HG03432 (cell line): ENCODE measurements around the gene LTO1.
"Not testable (repeated sequence)": the region's sequence is repeated elsewhere in the genome, so short reads cannot be mapped to it uniquely, and the experiment has no call there.

Experiments
- ATAC-seq: cut with Tn5 transposase; IDR thresholded peaks from one replicate; pipeline ENCODE4 v1.9.1; 2021; ENCODE audit warnings: mild to moderate bottlenecking, moderate library complexity; ENCODE audit not compliant: unreplicated experiment

Gene LTO1

DNA sequence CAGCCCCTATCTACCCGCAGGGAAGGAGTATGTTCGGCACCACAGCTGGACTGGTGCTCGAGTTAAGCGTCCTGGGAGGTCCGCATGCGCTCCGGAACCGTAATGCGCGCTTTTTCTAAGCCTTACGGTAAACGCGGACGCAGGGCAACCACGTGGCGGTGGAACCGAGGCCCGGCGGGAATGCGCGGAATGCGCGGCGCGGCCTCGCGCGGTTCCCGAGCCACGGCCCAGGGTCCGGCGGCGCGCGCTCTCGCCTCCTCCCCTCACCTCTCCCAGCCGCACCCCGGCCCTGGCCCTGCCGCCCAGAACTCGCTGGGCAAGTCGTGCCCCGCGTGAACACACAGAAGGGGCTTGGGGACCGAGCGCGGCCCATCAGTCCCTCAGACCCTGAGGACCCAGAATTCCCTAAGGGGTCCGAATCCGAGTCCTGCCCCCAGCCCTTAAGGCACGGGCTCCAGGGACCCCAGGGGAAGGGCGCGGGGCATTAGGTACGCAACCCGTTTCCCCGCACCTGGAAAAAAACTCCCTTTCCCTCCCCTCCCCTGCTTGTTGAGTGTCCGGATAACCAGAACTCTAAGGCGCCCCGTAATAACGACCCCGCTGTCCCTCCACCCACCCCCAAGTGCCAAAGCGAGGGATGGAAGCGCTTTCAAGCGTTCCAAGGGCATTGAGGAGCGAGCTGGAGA, 38.5 kb downstream of the LTO1 start:
- no peak for ATAC-seq

DNA sequence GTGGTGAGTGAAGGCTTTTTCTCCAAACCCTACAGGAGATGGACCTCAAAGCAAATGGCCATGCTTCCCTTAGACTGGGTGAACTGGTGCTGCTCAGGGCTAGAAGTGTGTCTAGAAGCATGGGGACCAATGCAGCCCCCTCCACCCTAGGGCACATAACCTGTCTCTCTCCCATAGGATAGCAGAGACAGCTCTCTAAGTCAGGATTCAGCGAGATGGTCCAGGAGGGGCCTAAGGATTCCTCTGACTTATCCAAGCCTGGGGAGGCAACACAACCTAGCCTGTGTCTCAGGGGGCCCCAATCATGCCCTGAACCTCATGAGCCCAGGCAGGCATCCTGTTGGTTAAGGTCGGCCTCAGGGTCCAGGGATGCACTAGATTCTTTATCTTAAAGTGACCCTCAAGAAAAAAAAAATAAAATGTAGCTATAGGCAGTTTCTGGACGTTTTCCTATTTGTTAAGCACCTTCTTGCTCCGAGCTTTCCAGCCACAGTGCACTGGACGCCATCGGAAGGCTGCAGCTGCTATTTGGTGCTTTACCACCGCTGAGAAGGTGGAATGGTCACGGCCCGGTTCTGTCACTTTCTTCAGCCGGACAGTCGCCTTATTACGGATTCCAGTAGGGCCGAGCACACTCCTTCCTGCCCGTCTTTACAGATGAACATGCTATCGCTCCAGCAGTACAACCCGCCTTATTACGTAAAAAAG, 39.2 kb downstream of the LTO1 start:
- ATAC-seq = no peak

DNA sequence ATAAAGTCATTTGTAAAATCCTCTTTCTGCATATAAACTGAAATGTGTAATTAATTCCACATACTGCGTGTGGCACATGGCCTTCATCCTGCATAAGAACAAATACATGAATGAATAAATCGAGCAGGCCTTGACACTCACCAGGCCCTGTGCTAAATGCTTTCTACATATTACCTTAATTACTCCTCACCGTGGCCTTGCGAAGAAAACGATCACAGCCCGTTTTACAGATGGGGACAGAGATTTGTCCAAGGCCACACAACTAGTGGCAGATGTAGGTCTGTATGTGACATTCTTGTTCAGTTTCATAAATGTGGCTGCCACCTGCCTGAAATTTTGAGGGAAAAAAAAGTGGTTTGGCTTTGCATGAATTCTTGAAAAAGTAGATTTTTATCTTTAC, 40.0 kb downstream of the LTO1 start:
- ATAC-seq = no peak

DNA sequence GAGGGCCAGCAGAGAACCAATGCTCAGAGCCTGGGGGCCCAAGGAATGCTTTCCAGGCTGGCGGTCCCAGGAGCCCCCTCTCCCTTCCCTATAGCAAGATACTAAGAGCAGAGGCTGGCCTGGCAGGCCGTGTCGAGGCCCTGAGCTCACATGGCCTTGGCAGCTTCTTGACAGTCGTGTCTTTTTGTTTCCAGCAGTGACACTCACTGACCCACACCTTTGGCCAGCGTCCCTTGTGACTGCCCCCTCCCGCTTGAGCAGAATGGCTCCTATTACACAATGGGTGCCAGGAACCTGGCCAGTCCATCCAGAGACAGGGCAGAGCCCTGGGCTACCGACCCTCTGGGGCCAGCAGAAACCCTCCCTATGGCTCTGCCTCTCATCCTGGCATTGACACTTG, 40.6 kb downstream of the LTO1 start:
- ATAC-seq = no peak

GRCh38 chr11:69634069-69634468, 41.1 kb downstream of the LTO1 start:
- no peak for ATAC-seq

GRCh38 chr11:69632900-69633299, 42.3 kb downstream of the LTO1 start:
- no peak for ATAC-seq

GRCh38 chr11:69630424-69630823, 44.7 kb downstream of the LTO1 start:
- ATAC-seq = no peak

DNA sequence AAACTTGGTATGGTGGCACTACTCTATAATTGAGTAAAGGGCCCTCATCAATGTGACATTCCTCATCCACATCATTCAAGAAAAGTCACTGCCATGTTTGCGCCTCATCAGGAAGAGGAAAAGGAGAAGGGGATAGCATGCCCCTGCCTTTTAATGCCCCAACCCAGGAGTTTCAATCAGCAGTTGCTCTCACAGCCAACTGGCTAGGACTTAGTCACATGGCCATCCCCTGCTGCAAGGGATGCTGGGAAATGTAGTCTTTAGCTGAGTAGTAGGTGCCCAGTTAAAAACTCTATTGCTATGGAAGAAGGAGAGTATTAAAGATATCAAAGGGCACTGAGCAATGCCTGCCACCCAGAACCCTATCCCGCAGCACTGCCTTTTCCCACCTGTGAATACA, 45.1 kb downstream of the LTO1 start:
- ATAC-seq = no peak

DNA sequence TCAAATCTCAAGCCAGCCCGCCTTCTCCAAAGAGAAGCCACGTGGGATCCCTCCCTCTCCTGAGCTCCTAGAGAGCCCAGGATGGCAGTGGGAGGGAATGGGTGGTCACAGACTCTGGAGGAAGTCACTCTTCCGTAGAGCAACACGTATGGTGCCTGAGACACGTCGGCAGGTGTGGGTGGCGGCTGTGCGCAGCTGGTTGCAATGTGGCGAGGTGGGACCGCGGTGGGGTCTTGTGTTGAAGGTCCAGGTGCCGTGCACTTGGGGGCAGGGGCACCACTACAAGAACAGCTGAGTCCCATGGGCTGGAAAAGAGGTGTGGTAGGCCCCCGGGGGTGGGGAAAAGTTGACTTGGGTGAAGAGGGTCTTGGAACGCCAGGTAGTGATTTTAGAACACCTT, 47.6 kb downstream of the LTO1 start:
- no peak for ATAC-seq

GRCh38 chr11:69625476-69625875, 49.7 kb downstream of the LTO1 start:
- ATAC-seq = no peak

GRCh38 chr11:69624293-69624692, 50.9 kb downstream of the LTO1 start:
- no peak for ATAC-seq

DNA sequence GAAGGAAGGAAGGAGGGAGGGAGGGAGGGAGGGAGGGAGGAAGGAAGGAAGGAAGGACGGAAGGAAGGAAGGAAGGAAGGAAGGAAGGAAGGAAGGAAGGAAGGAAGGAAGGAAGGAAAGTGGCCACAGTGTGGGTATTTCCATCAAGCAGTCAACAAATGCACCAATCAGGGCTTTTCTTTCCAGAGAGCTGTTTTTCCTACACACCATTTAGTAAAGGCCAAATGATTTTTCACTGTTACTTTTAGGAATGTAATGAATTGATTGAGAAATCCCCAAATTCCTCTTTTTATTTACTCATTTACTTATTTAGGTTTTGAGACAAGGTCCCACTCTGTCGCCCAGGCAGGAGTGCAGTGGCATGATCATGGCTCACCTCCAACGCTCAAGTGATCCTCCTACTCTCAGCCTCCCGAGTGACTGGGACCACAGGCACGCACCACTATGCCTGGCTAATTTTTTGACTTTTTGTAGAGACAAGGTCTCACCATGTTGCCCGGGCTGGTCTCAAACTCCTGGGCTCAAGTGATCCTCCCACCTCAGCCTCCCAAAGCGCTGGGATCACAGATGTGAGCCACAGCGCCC, 53.0 kb downstream of the LTO1 start:
- not testable (repeated sequence) for ATAC-seq

- no peak for ATAC-seq
These were observed 54.4 kb downstream of the LTO1 start for GRCh38 chr11:69620683-69621290.

DNA sequence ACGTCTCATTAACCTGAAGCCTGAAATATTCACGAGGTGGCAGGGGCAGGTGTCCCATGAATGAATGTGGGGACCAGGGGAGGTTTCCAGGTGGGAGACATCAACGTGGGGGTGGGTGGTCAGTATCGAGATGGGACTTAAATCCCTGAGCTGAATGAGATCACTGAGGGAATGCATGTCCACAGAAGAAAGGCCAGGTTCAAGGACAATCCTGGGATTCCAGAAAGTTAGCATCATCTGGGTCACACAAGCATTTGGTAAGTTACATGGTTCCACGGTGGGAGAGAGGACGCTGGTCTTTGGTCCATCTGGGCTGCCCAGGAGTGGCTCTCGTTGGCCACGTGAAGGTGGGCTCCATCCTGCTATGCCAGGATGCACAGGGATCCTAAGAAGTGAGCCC, 56.9 kb downstream of the LTO1 start:
- ATAC-seq = no peak

- no peak for ATAC-seq
These were observed 57.5 kb downstream of the LTO1 start for GRCh38 chr11:69617682-69618081.

DNA sequence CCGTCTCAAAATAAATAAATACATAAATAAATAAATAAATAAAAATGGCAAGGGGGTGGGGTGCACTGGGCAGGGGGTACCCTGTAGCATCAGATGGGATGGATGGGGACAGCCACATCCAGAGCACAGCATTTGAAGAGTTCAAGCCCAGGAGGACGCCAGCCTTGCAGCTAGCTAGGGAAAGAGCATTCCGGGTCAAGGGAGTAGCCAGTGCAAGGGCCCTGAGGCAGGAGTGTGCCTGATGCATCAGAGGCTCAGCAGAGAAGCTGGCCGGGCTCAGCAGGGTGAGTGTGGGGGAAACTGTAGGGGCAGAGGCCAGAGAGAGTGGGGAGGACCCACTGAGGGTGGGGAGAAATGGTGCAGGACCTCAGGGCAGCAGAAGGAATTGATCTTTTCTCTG, 57.9 kb downstream of the LTO1 start:
- ATAC-seq = no peak
